ENCODE results near the gene PRICKLE3.

The PRICKLE3 gene

GRCh38 chrX:49214996-49215526 lies 28.9 kb upstream of the PRICKLE3 start:
- H3K4me3 ChIP-seq (replicated peaks; ENCODE audit: low read depth, low read length) = no peak overlapping the region
- TF ChIP-seq CTCF (IDR thresholded peaks at IDR 0.05; ENCODE audit: low read depth, low read length, missing control alignments) = no peak
- DNase-seq (ENCODE audit: extremely low read depth, low read depth) = no peak

GRCh38 chrX:49214416-49214815 lies 28.2 kb upstream of the PRICKLE3 start:
- no peak for DNase-seq (ENCODE audit: extremely low read depth, low read depth)
- no peak for TF ChIP-seq CTCF (IDR thresholded peaks at IDR 0.05; ENCODE audit: low read depth, low read length, missing control alignments)
- H3K4me3 ChIP-seq (replicated peaks; ENCODE audit: low read depth, low read length) = no peak overlapping the region

GRCh38 chrX:49212861-49213260 lies 26.7 kb upstream of the PRICKLE3 start:
- no peak overlapping the region for H3K4me3 ChIP-seq (replicated peaks; ENCODE audit: low read depth, low read length)
- no peak for TF ChIP-seq CTCF (IDR thresholded peaks at IDR 0.05; ENCODE audit: low read depth, low read length, missing control alignments)
- no peak for DNase-seq (ENCODE audit: extremely low read depth, low read depth)

- TF ChIP-seq CTCF (IDR thresholded peaks at IDR 0.05; ENCODE audit: low read depth, low read length, missing control alignments) = no peak
- no peak overlapping the region for H3K4me3 ChIP-seq (replicated peaks; ENCODE audit: low read depth, low read length)
- no peak for DNase-seq (ENCODE audit: extremely low read depth, low read depth)
Observed at GRCh38 chrX:49212209-49212608, 26.0 kb upstream of the PRICKLE3 start.

GRCh38 chrX:49211074-49211473 lies 24.9 kb upstream of the PRICKLE3 start:
- no peak for TF ChIP-seq CTCF (IDR thresholded peaks at IDR 0.05; ENCODE audit: low read depth, low read length, missing control alignments)
- H3K4me3 ChIP-seq (replicated peaks; ENCODE audit: low read depth, low read length) = no peak overlapping the region
- DNase-seq (ENCODE audit: extremely low read depth, low read depth) = no peak

- no peak for DNase-seq (ENCODE audit: extremely low read depth, low read depth)
- TF ChIP-seq CTCF (IDR thresholded peaks at IDR 0.05; ENCODE audit: low read depth, low read length, missing control alignments) = no peak
Observed at GRCh38 chrX:49210406-49210805, 24.2 kb upstream of the PRICKLE3 start.

More at GRCh38 chrX:49210406-49210805, 24.2 kb upstream of the PRICKLE3 start:
- H3K4me3 ChIP-seq (replicated peaks; ENCODE audit: low read depth, low read length) = no peak overlapping the region

All from HFF-Myc (cell line).